RCC 7860 (cell line): Measurements from ENCODE around the gene MDFIC2.
"Not testable (repeated sequence)": the region's sequence is repeated elsewhere in the genome, so short reads cannot be mapped to it uniquely, and the experiment has no call there.

Source experiments
- DNase-seq: peaks from one replicate; pipeline ENCODE4 v3.0.0-alpha.2; 2015; ENCODE audit warnings: low spot score
- FAIRE-seq: peaks from 2 replicates; lab custom pipeline; 2012; peaks lifted over from hg19 to GRCh38; lab: Jason Lieb, UNC

The MDFIC2 gene

DNA sequence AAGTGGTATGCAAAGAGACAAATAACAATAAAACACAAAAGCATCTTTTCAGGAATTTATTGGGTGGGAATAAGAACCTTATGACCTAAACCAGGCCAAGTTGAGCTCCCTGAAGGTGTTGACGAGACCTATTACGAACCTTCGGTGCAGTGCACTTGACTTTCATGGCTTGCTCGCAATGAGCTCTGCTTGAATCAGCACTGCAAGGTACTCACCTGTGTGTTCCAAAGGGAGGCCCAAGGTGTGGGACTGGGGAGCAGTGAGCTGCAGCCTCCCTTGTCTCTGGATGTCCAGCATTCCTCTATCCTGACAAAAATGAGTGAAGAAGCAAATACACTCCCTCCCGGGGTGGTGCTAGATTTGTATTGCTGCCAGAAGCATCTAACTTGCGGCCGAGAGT, at the start of gene MDFIC2:
Gene MDFIC2, minus strand, starts transcription at position 303 of the 400 bp plus-strand sequence. CDS start 665 bp downstream, outside the sequence.
- FAIRE-seq (no peak), DNase-seq (no peak)

- FAIRE-seq (no peak), DNase-seq (no peak)
These were observed 48.7 kb upstream of the MDFIC2 start for GRCh38 chr3:70360979-70361760.

DNA sequence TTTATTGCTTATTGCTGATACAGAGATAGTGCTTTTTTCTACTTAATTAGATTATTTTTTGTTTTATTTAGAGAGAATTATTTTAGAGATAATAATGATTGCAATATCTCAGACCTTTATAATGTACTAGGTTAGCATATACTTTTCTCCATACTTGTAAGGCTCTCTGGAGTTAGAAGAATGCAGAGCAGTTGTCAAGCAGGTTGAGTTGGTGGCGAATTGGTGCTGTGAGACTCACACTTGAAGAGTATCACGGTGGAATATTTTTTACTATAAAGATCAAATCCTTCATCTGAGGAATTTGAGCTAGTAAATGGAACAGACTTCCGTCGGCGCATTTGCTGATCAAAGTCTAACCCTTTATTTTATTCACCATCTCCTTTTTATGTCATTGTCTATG, 47.3 kb upstream of the MDFIC2 start:
- FAIRE-seq (no peak), DNase-seq (no peak)

- DNase-seq (no peak), FAIRE-seq (no peak)
These were observed 46.6 kb upstream of the MDFIC2 start for GRCh38 chr3:70358978-70359580.

- DNase-seq: no peak
- FAIRE-seq: no peak
These were observed 39.8 kb upstream of the MDFIC2 start for GRCh38 chr3:70352215-70352614.

DNA sequence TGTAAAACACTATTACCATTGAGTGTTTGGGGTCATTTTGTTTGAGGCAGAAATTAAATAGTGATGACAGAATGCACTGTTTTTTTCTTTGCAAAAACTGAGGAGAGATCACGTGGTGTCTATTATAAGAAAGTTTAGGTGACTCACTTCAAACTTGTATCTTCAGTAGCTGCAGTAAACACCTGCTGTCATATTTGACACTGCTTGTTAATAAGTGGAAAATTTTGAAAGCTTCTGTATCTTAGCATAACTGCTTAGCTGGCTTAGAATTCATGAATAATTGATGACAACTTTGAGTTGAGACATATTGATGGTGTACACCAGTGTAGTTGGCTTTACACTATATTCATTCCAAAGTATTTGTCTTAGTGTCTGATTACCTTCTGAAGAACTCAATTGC, 29.7 kb upstream of the MDFIC2 start:
- DNase-seq (no peak), FAIRE-seq (no peak)

DNA sequence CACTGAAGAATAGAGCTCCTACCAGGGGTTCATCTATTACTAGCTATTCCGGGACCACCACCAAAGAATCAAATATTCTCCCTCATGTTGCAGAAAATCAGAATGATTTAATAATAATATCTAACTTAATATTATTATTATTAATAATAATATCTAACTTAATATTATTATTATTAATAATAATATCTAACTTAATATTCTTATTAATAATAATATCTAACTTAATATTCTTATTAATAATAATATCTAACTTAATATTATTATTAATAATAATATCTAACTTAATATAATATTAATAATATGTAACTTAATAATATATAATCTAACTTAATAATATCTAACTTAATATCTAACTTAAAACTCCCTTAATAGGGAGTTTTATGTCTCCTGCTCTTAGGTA, 24.4 kb upstream of the MDFIC2 start:
- FAIRE-seq: peak; percentile 80
- not testable (repeated sequence) for DNase-seq

- DNase-seq: no peak
- FAIRE-seq: no peak
These were observed 20.6 kb upstream of the MDFIC2 start for GRCh38 chr3:70333080-70333479.

DNA sequence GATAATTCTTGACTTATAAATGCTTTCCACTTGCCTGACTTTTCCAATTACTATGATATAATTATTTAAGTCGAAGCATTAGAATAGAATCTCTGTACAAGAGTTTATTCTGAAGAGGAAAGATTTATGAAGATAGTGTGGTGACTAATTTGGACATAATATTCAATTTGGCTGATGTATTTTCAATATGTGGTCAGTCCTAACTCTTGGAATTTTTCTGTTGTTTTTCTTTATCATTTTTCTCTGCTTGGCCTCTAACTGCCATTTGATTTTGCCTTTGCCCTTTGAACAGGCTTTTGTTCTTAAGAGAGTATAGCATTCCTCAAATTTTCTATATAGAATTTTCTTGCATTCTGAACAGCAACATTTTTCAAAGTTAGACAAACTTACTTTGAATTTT, 2.6 kb upstream of the MDFIC2 start:
- FAIRE-seq: no peak

DNA sequence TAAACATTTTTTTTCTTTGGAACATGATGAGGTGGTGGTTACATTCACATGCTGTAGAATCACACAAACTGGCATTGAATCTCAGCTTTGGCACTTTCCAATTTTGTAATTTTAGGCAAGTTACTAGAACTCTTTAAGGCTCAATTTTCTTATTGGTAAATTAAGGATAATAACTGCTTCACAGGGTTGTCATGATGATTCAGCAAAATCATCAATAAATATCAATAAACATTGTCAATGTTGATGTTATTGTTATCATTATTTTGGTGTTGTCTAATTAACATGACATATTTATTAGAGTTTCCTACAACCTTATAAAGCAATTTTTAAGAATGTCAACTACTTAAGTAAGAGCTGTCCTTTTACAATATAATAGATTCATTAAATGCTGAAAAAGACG, 1.6 kb downstream of the MDFIC2 start:
- no peak for FAIRE-seq

More for the DNA sequence above, 2.6 kb upstream of the MDFIC2 start:
- no peak for DNase-seq

DNA sequence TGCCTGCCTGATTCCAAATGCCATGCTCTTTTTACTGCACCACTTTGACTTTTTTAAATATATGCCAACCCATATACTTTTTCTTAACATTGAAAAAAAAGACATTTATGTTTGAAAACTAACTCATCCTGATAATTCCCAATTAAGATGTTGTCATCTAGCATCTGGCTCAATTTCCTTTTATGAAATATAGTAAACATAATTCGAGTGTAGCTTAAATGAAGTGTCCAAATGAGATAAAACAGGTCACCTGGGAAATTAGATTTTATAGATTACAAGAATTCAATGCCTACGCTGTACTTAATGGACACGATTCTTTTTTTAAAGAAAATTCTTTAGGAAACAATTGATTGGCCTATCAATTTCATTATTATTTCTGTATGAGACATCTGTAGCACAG, 2.8 kb downstream of the MDFIC2 start:
- no peak for DNase-seq
- FAIRE-seq: no peak

More for the DNA sequence above, 1.6 kb downstream of the MDFIC2 start:
- no peak for DNase-seq

GRCh38 chr3:70308760-70309159, 3.7 kb downstream of the MDFIC2 start:
- DNase-seq (no peak), FAIRE-seq (no peak)

DNA sequence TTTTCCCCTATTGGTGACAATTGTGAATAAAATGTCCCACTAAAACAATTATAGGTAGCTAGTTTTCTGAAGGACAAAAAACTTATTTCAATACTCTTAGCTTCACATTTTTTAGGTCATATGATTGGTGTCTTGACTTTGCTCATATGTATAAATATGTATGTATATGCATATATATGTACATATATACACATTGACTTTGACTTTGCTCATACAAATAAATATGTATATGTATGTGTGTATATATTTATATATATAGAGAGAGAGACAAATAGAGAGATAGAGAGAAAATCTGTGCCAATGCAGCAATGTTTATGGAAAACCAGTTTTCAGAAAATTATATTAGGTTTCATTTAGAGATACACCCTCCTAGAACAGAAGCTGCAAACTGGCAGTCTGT, 5.7 kb downstream of the MDFIC2 start:
- DNase-seq (no peak), FAIRE-seq (no peak)

- no peak for DNase-seq
- no peak for FAIRE-seq
These were observed 14.1 kb downstream of the MDFIC2 start for GRCh38 chr3:70298385-70298784.

GRCh38 chr3:70291097-70291482, 21.3 kb downstream of the MDFIC2 start:
- DNase-seq: no peak
- FAIRE-seq: no peak

DNA sequence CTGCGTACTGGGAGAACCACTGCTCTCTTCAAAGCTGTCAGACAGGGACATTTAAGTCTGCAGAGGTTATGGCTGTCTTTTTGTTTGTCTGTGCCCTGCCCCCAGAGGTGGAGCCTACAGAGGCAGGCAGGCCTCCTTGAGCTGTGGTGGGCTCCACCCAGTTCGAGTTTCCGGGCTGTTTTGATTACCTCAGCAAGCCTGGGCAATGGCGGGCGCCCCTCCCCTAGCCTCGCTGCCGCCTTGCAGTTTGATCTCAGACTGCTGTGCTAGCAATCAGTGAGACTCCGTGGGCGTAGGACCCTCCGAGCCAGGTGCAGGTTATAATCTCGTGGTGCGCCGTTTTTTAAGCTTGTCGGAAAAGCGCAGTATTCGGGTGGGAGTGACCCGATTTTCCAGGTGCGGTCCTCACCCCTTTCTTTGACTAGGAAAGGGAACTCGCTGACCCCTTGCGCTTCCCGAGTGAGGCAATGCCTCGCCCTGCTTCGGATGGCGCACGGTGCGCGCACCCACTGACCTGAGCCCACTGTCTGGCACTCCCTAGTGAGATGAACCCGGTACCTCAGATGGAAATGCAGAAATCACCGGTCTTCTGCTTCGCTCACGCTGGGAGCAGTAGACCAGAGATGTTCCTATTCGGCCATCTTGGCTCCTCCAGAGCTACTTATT, 21.9 kb downstream of the MDFIC2 start:
- FAIRE-seq, DNase-seq: not testable (repeated sequence)

GRCh38 chr3:70281663-70282062, 30.8 kb downstream of the MDFIC2 start:
- no peak for FAIRE-seq

GRCh38 chr3:70277304-70277703, 35.1 kb downstream of the MDFIC2 start:
- no peak for FAIRE-seq
- no peak for DNase-seq

More at GRCh38 chr3:70281663-70282062, 30.8 kb downstream of the MDFIC2 start:
- DNase-seq: peak; percentile 4

- DNase-seq (no peak), FAIRE-seq (no peak)
These were observed 35.5 kb downstream of the MDFIC2 start for GRCh38 chr3:70276901-70277300.

DNA sequence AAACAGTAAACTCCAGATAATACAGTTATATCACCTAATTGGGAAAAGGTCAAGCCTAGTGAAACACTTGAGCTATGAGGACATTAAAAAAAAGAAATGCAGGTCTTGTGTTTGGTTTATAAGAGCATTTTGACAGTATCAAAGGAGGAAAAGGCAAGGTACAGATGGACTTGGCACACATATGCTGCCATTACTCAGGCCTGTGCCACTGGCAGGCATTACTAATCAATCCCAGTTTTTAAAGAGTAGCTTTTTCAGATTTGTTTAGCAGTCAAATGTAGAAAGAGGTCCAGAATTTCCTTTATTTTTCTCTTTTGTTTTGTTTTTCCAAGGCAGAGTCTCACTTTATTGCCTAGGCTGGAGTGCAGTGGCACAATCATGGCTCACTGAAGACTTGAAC, 38.9 kb downstream of the MDFIC2 start:
- no peak for FAIRE-seq
- no peak for DNase-seq

DNA sequence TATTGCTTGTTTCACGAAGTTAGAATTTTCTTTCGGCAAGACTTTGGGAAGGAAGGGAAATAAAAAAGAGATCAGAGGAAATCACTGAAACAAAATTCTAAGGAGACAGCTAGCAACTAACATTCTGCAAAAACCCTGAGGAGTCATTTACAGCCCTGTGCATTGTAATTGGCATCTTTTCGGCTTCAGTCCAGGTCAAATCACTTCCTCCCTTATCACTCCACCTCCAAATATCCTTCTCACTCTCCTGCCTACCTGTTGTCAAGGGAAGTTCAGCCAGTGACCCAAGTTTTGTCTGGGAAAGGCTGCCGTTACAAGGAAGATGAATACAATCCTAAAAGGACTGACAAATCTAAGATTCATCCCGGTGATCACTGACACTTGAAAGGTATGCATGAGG, 39.6 kb downstream of the MDFIC2 start:
- FAIRE-seq (no peak), DNase-seq (no peak)
